GM21786 (cell line): ENCODE measurements around the gene PRKCZ.

Source experiments
- ATAC-seq: cut with Tn5 transposase; IDR thresholded peaks from one replicate; pipeline ENCODE4 v1.9.1; 2021; ENCODE audit not compliant: unreplicated experiment

Gene PRKCZ

DNA sequence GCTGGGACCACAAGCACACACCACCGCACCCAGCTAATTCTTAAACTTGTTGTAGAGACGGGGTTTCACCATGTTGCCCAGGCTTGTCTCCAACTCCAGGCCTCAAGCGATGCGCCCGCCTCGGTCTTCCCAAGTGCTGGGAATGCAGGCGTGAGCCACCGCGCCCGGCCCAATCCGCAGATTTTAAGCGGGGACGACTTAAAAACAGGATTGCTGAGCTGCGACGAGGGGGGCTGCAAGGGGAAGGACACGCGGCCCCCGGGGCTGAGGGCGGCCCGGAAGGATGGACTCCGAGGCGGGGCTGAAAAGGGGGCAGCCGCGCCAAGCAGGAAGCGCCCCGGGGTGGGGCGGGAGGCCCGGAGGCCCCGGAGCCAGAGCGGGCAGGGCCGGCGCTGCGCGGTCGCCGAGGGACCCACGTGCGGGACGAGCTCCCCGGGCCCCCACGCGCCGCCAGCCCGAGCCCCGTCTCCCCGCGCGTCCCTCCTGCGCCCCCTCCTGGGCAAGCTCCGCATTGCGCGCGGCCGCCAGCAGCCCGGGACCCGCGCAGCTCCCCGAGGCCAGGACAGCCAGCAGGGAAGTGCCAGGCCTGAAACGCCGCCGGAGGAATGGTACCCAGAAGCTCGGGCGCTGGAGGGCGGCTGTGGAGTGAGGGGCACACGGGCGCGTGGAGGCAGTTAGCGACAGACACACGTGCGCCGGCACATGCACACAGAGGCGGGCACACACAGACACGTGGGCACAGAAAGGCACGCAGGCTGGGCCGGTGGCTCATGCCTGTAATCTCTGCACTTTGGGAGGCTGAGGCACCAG is 5.5 kb upstream of the PRKCZ start:
- no peak for ATAC-seq

DNA sequence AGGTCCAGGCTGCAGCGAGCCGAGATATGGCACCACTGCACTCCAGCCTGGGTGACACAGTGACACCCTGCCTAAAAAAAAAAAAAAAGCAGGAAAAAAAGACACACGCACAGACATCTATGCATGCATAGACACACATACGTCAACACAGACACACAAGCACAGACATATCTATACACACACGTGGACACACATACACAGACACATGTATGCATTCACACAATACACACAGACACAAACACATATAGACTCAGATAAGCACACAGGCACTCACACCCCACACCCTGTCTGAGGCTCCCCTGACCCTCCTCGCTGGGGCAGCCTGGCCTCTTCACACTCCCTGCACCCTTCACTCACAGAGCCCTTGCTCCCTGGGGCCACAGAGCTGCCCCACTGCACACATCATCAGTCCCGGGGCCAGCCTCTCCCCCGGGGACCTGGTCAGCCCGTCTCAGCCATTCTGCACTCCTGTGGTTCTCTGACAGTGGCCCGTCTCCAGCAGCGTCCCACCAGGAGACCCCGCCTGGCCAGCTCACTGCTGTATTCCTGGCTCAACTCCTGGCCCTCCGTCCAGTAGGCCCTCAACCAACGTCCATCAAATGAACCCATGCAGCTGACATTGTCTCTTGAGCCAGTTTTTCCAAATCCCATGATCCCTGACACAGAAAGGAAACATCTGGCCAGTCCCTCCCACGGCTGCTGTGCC is 4.6 kb upstream of the PRKCZ start:
- ATAC-seq, result no peak

DNA sequence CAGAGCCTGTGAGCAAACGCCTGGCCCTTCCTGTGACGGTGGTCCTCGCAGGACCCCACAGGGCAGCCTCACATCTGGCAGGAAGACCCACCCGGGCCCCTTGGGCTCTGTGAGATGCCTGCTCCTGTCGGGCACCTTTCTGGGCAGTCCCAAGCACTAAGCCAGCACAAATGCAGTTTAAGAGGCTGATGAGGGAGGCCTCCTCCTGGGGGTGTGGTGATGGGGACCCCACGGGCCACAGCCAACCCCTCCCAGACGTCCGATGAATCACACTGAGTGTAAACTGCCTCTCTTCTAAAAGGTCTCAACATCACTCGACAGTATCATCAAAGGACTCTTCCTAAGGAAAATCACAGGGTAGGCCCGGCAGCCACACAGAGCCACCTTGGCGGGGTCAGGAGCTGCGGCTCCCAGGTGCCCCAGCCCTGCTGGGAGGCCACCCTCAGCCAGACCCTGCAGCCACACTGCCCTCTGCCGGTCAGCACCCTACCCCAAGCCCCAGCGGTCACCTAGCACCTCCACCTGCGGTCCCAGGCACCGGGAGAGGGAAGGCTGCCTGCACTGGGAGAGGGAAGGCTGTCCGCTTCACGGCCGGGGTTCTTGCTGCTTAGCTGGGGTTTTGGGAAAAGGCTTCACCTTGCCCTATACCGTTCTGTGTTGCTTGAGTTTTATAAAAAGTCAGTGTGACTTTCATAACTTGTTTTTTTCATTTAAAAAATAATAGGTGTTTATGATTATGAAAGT is 3.9 kb upstream of the PRKCZ start:
- no peak for ATAC-seq

DNA sequence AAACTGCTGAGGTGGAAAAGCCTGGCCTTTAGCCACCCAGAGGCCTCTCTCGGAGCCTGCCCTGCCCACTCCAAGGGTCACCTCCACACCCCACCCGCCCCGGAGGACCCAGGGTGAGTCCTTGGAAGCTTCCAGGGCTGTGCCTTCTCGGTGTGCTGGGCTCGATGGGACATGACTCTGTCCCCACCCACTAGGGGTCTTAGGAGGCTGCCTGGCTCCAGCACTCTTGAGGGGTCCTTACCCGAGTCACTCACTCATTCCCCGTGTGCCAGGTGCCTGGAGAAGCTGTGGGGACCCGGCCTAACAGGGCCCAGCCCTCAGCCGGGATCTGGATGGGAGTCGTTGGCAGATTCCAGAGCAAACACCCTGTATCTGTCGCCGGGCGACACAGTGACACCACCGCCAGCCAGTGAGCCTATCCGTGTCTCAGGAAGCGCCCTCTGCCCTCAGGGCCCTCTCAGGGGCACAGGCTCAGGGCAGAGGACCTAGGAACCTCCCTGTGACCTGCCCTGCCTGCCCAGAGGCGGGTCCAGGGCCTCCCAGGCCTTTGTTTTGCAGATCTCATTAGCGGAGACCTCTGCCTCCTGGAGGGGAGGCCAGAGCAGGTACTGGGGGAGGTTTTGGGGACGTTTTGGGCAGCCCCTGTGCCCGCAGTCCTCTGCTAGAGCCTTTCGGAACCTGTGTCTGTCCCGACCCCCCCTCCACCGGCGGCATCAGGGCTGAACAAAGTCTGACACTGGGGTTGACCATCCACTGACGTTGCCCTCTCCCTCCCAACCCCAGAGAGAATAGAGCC is 3.1 kb upstream of the PRKCZ start:
- ATAC-seq, result no peak

DNA sequence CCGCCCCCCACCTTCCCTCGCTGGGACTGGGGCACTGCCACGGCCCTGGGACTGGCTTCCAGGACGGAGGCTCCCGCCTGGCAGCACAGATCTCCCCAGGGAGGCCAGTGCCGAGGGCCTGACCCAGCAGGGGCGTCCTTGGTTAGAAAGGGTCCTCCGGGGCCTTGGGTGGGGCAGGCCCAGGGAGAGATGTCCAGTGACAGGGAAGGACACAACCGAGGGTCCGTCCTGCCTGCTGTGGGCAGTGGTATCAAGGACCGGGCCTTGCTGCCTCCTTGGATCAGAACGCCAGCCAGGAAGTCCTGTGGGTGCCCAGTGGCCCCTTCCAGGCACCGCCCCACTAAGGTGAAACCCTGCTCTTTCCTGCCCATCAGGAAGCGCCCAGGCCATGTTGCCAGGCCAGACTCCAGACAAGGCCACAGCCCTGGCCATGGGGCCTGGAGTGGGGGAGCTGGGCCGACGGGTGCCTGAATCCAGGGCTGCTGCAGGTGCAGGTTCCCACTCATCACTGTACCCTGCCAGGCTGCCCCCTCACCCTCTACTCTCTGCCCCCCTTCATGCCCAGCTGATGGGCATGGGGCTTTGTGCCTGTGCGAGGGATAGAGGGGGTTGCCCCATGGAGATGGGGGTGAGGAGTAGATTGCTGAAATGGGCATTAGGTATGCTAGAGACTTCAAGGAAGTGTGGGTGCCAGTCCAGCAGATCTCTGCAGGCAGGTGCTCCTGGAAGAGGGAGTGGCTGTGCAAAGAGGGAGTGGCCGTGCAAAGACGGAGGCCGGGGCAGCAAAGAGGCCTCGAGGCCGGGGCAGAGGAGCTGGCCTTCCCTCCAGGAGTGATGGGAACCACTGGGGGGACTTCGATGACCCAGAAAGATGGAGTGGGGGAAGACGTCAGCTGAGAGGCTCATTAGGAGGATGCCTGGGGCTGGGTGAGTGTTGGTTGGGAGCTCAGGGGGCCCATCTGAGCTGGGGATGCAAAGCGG is 2.2 kb upstream of the PRKCZ start:
- ATAC-seq, result no peak

DNA sequence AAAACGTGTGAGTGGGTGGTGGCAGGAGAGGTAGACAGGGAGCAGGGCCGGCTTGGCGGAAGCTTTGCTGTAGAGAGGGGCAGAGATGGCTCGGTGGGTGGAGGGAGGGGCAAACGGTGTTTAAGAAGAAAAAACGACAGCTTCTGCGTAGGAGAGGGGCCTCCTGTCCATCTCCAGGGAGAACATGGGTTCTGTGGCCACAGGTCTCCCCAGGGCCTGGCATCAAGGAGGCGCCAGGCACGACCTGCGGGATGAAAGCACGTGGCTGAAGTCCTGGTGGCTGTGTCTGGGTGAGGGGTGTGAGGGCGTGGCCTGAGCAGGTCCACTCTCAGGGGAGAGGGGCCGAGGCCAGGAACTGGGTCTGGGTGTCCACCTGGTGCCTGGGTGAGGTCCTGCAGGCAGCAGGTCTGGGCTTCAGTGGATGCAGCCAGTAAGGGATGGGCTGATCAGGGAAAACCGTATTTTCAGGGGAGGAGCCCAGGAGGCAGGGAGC is 940 bp upstream of the PRKCZ start:
- ATAC-seq, result no peak

DNA sequence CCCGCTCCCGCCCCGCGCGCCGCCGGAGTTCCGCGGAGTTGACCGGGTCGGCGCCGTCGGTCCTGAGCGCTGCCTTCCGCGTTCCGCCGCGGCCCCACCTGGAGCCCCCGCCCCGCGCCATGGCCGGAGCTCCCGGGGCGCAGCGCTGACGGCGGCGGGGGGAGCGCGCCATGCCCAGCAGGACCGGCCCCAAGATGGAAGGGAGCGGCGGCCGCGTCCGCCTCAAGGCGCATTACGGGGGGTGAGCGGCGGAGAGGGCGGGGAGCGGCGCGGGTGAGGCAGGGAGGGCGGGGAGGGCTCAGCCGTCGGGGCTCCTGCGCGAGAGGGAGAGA is 216 bp downstream of the PRKCZ start:
- ATAC-seq, result no peak

DNA sequence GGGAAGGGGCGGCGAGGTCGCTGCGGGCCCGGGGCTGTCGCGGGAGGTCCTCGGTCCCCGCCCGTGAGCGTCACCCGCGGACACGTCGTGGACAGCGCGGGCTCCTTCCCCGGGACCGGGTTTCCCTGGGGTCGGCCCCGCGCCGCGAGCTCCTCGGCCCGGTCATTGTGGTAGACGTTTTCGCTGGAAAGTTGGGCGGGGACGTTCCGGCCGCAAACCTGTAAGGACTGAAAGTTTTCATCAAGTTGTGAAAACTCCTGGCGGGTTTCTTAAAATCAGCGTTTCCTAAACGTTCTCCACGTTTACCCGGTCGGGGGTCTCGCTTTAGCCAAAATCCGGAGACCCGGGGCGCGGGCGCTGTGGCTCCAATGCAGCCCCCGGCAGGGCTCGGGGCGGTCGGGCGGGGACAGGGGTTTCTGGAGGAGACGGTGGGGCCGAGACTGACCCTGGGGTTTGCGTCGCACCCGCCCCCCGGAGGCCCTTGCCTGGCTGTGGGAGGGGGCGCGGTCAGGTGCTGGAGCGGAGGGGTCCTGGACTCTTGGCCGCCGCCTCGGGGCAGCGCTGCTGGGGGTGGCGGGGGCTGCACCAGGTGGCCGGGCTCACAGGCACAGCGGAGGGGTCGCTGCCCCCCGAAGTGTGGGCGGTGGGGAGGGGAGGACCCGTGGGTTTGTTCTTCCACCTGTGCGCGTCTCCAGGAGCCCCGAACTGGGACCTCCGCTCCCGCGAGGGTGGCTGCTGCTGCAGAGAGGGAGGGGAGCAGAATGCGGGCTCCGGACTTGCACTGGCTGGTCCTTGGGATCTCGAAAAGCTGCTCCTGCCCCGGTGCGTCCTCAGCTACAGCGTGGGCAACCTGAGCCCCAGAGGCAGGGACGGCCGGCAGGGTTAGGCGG is 827 bp downstream of the PRKCZ start:
- ATAC-seq, result no peak

DNA sequence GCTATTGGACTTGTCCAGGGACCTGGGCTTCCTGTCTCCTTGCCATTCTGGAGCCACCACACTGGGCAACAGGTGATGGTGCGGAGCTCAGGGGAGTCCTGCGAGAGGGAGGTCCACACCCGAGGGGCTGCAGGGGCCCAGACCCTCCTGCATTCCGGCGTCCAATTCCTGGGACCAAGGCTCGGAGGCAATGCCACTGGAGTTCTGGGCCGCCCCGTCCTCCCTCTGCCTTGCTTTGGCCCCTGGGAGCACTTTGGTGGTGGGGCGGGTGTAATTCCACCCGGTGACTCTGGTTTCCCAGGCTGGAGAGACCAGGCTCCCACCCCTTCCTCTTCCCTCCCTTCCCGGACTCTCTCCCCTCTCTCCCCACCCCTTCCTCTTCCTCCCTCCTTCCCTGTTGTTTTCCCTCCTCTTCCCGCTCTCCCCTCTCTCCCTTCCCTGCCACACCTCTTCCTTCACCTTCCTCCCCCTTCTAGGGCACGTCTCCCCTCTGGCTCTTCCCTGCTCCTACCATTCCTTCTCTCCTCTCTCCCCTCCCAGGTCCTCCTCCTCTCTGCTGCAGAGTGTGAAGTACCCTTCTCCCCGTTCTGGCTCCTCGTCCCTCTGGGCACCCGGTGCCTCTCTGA is 2.0 kb downstream of the PRKCZ start:
- ATAC-seq, result no peak

DNA sequence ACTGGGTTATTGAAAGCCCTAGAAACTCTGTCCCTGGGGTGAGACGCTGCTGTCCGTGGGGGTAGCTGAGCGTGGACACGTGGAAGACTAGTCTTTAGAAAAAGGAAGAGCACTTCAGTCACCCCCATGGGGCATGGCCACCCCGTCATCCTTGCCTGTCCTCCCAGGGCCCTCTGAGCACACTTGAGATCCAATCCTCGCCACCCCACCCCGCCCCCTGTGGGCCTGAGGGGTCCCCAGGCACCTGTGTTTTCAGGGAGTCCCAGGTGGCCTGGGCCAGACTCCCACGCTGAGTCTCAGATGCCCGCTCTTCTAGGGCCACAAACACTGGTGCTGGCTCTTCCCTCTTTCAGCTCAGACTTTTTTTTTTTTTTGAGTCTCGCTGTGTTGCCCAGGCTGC is 2.5 kb downstream of the PRKCZ start:
- ATAC-seq, result no peak

DNA sequence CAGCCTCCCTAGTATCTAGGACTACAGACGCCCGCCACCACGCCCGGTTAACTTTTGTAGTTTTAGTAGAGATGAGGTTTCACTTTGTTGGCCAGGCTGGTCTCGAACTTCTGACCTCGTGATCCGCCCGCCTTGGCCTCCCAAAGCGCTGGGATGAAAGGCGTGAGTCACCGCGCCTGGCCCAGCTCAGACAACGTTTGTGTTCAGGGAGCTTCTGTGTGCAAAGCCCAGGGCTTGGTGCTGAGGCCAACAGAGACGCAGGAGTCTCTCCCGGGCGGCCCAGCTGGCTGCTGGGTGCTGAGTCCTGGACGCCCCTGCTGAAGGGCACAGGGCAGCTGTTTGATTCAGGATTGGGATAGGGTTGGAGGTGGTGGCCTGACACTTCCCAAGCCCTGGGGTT is 3.0 kb downstream of the PRKCZ start:
- no peak for ATAC-seq

DNA sequence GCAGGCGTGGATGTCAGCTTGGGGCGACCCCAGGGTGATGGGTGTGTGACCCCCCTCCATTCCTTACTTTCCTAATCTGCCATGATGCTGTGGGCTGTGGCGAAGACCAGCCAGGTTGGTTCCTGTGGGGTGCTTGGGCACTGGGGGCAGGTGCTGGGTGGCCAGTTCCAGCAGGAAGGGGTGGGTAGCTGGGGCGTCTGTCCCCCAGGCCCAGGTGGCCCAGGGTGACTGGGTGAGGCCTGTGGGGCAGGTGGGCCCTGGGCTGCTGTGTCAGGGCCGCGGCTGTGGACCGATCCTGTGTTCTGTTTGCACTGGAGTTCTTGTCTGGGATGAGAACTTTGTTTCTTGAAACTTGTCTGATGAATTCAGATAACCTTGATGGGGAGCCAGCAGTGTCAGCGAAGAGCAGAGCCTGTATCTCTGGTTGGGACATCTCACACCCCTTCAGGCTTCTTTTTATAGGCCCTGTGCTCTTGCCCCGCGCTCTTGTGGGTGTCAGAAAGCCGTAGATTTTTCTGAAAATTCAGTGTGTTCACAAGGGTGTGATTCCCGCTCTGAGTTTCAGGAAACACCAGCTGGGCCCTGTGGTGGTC is 3.7 kb downstream of the PRKCZ start:
- no peak for ATAC-seq

DNA sequence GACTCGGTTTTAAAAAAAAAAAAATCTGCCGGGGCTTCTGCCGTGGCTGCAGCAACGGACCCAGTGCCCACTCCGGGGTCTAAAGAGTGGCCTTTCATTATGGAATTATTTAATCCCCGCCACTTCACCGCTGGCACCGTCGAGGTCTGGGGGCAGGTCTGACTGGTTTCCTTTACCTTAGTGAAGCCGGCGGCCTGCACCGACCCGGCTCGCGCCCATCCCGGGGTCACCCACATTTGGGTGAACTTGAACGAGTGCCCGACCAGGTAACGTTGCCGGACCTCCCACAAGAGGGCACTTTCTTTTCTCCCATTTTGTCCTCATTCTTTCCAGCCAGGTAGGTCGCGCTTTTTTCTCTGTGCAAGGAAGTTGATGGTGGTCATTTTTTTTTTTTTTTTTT is 4.3 kb downstream of the PRKCZ start:
- ATAC-seq, result no peak

DNA sequence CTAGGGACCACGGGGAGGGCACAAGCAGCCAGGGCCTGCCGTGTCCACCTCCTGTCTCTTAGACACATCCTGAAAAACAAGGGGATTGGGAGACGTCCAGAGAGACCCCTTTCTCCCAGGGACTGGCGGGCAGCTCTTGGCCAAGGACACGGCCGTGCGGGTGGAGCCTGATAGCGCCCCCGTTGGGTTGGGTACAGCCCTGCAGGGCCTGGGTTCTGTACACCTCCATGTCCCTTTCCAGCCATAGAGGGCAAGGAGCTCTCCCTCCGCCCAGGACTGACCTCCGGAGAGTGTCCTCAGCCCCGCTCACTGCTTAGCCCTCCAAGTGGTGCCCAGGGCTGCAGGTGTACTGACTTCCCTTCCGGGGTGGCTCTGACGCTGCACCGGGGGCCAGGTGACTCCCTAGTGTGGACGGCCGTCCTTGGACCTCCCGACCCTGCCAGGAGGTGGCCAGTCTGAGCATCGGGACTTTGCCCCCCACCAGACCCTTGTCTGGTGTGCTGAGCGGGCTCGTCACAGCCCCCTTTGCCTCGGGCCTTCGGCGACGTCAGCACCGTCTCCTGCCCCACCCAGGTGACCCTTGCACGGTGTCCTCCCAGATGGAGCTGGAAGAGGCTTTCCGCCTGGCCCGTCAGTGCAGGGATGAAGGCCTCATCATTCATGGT is 5.8 kb downstream of the PRKCZ start:
- no peak for ATAC-seq

DNA sequence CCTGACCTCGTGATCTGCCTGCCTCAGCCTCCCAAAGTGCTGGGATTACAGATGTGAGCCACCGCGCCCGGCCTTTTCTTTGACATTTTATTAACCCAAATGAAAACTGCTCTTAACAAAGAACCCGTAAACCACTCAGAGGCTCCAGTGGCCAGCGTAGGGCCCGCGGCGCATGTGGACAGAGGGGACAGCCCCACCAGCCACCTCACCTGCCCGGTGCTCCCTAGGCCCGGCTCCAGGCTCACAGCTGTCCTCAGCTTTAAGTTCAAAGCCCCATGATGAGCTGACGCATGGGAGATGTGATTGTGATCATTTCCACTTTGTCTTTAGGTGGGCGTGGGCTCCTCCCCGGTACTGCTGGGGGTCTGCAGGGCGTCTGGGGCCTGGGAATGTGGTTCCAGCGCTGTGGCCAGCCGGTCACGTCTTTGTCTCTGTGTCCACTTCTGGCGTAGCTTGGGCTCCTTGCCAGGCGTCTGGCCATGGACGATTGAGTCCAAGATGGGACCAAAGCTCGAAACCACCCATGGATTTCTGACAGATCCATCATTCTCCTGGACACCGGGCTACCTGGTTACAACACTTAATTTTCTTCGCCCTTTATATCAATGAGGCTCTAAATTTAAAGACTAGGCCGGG is 6.9 kb downstream of the PRKCZ start:
- no peak for ATAC-seq

DNA sequence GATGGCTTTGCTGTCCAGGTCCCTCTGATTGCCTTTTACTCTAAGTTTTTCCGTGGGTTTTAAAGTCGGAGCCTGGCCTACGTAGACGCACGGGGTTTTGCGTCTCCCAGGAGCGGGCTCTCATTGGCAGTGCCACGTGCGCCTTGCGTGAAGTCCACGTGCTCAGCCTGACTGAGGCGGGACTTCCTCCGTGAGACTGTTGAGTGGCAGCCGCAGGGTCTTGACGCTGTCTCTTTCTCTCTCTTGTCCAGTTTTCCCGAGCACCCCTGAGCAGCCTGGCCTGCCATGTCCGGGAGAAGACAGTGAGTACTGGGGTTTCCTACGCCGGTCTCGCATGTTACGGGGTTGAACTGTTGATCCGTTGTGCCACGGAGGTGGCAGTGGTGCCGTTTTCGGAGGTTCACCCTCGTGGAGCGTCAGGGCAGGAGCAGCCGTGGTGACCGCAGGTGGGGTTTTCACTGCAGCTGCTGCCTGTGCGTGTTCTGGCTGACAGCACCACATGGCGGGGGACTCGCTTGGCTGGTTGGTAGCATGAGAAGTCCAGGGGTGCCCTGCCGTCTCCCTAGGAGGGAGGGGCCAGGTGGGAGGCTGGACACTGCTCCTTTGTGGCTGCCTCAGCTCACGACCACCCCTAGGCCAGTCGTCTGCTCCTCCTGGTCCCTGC is 9.2 kb downstream of the PRKCZ start:
- no peak for ATAC-seq

DNA sequence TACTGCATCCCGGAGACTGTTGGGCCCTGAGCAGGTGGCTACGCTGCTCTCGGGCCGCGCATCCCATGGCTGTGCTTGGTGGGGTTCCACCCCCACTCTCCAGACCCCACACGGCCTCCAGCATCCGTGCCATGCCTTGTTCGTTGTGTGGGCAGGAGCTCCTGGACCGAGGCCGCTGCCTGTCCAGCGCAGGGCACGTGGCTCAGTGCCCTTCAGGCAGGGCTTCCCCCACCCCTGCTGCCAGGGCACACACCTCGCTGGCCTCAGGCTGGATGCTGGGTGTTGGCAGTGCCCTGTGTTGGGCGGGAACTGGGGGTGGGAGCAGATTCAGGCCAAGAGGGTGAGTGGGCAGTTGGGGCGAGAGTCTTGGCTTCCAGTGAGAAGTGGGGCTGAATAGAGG is 9.9 kb downstream of the PRKCZ start:
- no peak for ATAC-seq
